Measurements from ENCODE around the gene BHLHA15.
A peak's percentile ranks its signal among the peaks of the same experiment; 100 is the strongest.

The BHLHA15 gene

GRCh38 chr7:98187138-98187502, 24.1 kb upstream of the BHLHA15 start:
- no peak for DNase-seq (ENCODE audit: low spot score)

GRCh38 chr7:98189559-98189958, 21.7 kb upstream of the BHLHA15 start:
- DNase-seq (ENCODE audit: low spot score) = no peak

- DNase-seq (ENCODE audit: low spot score) = no peak
Observed at GRCh38 chr7:98191668-98192431, 19.4 kb upstream of the BHLHA15 start.

GRCh38 chr7:98192781-98193457, 18.3 kb upstream of the BHLHA15 start:
- no peak for DNase-seq (ENCODE audit: low spot score)

- no peak for DNase-seq (ENCODE audit: low spot score)
Observed at GRCh38 chr7:98193474-98194180, 17.6 kb upstream of the BHLHA15 start.

- no peak for DNase-seq (ENCODE audit: low spot score)
Observed at GRCh38 chr7:98194186-98194585, 17.1 kb upstream of the BHLHA15 start.

- DNase-seq (ENCODE audit: low spot score) = no peak
Observed at GRCh38 chr7:98194672-98195457, 16.4 kb upstream of the BHLHA15 start.

- no peak for DNase-seq (ENCODE audit: low spot score)
Observed at GRCh38 chr7:98196706-98197605, 14.3 kb upstream of the BHLHA15 start.

GRCh38 chr7:98199131-98199530, 12.1 kb upstream of the BHLHA15 start:
- no peak for DNase-seq (ENCODE audit: low spot score)

- DNase-seq (ENCODE audit: low spot score) = no peak
Observed at GRCh38 chr7:98200364-98200763, 10.9 kb upstream of the BHLHA15 start.

- DNase-seq (ENCODE audit: low spot score) = peak; percentile 91
Observed at GRCh38 chr7:98202367-98203195, 8.7 kb upstream of the BHLHA15 start.

- no peak for DNase-seq (ENCODE audit: low spot score)
Observed at GRCh38 chr7:98203261-98203963, 7.8 kb upstream of the BHLHA15 start.

- DNase-seq (ENCODE audit: low spot score) = no peak
Observed at GRCh38 chr7:98203964-98204605, 7.2 kb upstream of the BHLHA15 start.

GRCh38 chr7:98204670-98205069, 6.6 kb upstream of the BHLHA15 start:
- DNase-seq (ENCODE audit: low spot score) = no peak

GRCh38 chr7:98205162-98205845, 5.9 kb upstream of the BHLHA15 start:
- no peak for DNase-seq (ENCODE audit: low spot score)

GRCh38 chr7:98206451-98207330, 4.5 kb upstream of the BHLHA15 start:
- DNase-seq (ENCODE audit: low spot score) = no peak

- DNase-seq (ENCODE audit: low spot score) = no peak
Observed at GRCh38 chr7:98209166-98209920, 1.9 kb upstream of the BHLHA15 start.

Data from SW480 (cell line).